Measurements from ENCODE around the gene CES1. TPM values are rescaled to one million over a fixed set of nuclear protein-coding genes. Genes with fewer than 3 reads are reported as not detected.
"Not testable (repeated sequence)": the region's sequence is repeated elsewhere in the genome, so short reads cannot be mapped to it uniquely, and the experiment has no call there.

The CES1 gene
- polyA plus RNA-seq, 1 donor, result 1.8 TPM

DNA sequence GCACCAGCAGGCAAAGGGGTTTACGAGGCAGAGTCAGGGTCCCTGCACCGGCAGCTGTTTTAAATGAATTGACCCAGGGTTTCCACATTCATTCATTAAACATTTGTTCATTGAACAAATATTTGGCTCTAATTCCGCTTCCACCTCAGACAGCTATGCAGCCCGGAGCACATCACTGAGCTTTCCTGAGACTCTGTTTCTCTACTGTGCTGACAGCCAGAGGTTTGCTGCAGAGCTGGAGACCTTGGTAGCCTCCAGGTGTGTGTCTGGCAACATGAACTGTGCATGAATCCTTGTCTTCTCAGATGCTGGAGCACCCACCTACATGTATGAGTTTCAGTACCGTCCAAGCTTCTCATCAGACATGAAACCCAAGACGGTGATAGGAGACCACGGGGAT is 42.7 kb downstream of the CES1 start:
- not testable (repeated sequence) for DNase-seq

DNA sequence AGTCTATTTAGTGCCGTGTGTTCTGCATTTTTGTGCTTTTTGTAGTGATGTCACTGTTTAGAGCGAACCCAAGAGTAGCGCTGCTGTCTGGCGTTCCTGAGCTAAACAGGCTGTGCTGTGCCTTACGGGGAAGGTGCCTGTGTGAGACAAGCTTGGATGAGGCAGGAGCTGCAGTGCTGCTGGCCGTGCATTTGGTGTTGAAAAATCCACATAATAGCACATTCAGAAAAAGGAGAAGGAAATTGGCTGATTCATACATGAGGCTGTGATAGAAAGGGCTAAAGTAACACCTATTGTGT is 50.2 kb downstream of the CES1 start:
- not testable (repeated sequence) for DNase-seq

DNA sequence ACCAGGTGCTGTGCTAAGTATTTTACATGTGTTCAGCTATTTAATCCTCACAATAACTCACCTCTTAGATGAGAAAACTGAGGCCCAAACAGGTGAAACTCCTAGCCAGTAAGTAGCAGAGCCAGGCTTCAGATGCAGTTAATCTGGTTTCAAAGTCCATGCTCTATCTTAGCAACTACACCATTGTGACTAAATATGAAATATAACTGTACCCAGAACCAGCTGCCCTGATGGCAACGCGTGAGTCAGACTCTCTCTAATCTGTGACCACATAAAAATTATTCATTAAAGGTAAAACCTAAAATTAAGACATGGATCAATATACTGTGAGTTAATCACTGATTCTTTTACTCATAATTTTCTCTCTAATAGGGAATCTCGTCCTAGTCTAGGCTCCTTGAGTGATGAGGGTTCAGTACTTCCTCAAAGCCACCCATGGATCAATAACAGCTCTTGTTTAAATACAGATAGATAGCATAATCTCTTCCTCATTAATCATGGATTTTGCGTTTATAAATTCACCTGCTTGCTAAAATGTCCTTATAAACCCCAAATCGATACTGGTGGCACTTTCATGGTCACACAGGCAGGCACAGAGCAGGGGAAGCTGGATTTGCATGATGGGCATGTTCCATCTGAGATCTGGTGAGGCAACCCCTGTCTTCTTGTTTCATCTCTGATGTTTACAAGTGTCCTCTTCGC is 50.7 kb downstream of the CES1 start:
- DNase-seq, result not testable (repeated sequence)

DNA sequence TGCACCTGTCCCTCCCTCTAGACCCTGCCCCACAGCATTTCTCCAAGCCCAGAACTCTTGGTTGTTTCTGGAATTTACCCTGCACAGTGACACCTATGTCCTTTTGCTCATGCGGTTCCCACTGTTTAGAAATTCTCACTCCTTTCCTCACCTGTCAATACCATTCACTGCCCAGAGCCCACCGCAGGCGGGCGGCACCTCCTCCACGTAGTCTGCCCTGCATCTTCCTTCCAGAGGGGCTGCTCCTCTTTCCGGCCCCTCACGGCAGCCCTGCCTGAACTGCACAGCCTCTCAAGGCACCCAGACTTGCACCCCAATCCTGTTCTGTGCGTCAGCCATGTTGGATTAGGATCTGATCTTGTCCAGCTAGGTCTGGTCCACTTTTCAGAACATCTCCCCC is 51.4 kb downstream of the CES1 start:
- not testable (repeated sequence) for DNase-seq

DNA sequence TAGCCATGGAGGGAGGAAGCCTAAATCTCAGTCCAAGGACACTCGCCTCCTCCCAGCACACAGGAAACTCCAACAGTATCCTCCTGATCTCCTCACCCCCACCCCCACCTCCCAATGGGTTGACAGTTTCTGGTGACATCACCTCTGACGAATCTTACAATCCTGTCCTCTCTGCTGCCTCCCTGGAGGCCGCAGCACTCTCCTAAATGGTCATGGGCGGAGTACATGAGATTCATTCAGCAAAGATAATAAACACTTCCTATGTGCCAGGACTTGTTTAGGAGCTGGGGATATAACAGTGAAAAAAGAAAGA is 52.8 kb downstream of the CES1 start:
- DNase-seq, result not testable (repeated sequence)

DNA sequence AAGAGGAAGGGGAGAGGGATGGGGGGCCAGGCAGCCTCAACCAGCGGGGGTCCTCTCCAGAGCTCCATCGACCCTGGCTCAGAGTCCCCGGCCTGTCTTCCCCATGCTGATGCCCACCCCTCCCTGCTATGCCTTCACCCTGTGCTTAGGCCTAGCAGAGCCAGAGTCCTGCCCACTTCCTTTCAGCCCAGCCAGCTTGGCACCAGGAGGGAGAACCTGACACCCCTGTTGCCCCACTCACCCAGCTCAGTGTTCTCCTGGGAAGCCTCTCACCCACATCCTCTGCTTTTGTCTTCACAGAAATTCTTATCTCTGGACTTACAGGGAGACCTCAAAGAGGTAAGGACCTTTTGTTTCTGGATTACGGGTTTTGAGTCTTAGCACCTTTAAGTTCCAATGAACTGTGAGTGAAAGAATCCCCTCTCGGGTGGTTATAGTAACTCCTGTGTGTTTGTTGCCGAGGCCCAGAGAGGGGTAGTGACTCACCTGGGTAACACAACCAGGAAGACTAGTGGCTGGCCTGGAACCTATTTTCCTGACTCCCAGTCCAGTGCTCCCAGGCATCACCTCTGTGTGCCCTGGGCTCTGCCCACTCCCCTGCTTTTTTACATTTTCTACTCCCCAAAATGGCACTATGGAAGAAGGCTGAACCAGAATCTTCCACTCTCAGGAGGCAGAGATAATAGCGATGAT is 53.3 kb downstream of the CES1 start:
- DNase-seq, result no peak

DNA sequence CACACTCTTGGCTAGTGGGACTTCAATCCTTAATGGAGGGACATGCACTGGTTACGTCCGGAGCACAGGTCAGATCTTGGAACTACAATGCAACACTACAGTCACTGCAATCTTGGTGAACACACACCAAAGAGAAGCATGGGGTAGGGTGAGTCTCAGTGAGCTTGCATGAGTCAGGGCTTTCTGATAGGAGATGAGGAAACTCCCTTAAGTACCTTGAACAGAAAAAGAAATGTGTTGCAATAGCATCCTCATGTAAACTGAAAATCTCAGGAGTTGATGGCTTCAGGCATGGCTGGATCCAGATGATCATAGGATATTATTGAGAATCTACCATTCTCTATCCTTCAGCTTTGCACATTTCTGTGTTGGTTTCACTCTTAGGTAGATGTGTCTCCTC is 54.1 kb downstream of the CES1 start:
- DNase-seq, result no peak

DNA sequence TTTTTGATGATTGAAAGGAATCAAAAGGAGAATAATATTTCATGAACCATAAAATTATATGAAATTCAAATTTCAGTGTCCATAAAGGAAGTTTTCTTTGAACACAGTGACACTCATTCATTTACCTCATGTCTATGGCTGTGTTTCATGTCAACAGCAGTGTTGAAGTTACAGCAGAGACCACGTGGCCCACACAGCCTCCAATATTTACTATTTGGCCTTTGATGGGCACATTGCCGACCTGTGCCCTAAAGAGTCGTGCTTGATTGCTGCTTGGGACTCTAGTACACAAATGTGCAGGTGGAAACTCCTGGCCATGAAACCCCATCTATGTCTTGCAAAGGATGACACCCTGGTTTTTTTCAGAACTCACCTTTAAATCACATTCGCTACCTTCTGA is 57.0 kb downstream of the CES1 start:
- DNase-seq, result no peak

DNA sequence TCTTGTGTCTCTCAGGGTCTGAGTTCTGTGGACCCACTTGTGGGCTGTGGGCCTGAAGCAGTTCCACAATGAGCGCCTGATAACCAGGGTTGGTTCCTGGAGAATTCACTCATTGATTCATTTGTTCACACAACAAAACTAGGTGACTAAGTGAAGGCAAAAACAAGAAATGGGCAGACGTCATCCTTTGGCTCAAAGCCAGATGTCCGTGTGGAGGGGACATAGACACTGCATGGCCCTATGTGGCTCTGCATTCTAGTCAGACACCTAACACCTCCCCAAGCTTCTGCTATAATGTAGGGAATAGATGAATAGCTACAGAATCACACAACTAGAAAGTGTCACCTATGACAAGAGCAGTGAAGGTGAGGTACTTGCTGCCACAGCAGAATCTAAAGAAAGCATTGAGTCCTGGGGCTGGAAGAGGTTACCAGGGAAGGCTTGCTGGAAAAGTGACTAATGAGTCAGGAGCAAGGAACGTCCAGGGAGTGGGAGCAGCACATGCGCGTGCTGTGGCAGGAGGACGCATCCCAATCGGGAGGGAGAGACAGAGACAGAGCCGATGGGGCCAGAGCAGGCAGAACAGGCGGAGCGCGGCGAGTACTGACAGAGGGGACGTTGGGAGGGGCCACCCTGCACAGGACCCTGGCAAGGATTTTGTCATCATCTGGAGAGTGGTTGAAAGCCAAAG is 58.9 kb downstream of the CES1 start:
- no peak for DNase-seq

DNA sequence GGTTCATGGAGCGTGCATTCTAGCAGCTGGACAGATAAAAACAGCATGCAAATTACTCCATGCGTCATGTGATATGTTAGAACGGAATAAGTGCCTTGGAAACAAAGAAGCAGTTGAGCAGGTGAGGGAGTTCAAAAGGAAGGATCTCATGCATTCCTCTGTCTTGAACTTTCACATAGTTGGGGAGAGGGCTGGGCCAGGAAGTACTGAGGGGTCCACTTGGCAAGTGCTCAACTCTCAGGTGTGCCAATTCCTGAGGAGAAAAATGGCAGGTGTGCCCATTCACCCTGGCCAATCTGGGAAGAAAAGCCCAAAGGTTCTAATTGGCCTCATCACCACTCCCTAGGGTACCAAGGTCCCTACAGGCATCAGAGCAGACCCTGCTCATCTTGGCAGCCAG is 67.7 kb downstream of the CES1 start:
- no peak for DNase-seq

DNA sequence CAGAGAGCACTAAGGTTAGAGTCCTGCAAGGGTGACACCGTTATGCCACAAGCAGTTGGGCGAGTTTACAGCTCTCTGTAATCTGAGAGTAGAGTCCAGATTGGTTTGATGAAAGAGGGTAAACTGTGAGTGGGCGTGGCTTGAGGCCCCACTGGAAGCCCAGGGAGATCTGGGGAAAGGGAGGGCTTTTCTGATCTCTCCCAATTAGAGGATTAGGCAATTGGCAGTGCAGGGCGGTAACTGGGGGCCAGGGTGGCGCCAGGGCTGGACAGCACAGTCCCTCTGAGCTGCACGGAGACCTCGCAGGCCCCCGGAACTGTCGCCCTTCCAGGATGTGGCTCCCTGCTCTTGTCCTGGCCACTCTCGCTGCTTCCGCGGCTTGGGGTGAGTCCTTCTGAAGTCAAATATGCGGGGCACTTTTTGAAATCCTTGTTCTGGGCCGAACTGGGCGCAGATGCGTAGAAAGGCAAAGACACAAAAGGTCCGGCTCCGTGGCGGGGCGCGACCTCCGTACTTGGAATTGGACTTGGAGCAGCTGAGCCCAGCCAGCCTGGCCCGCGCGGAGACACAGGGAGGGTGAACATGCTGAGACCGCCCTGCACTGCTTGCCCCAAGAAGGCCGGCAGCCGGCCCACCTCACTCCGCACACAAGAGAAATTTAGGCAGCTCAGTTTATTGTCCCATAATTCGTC is 72.4 kb downstream of the CES1 start:
- no peak for DNase-seq

DNA sequence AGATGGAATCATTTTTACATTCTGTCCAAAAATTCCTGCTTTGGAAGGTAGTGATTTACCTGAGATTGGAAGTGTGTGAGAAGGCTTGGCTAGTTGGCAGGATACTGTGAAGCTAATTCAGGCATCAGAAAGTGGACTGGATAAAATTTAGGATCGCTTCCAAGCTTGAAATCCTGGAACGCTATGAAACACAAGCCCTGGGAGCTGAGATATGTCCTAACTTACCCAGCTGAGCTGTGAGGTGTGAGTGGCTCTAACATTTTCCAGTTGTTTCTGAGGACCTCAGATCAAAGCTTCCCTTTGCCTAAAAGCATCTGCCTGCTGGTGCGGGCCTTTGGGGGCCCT is 73.0 kb downstream of the CES1 start:
- not testable (repeated sequence) for DNase-seq

DNA sequence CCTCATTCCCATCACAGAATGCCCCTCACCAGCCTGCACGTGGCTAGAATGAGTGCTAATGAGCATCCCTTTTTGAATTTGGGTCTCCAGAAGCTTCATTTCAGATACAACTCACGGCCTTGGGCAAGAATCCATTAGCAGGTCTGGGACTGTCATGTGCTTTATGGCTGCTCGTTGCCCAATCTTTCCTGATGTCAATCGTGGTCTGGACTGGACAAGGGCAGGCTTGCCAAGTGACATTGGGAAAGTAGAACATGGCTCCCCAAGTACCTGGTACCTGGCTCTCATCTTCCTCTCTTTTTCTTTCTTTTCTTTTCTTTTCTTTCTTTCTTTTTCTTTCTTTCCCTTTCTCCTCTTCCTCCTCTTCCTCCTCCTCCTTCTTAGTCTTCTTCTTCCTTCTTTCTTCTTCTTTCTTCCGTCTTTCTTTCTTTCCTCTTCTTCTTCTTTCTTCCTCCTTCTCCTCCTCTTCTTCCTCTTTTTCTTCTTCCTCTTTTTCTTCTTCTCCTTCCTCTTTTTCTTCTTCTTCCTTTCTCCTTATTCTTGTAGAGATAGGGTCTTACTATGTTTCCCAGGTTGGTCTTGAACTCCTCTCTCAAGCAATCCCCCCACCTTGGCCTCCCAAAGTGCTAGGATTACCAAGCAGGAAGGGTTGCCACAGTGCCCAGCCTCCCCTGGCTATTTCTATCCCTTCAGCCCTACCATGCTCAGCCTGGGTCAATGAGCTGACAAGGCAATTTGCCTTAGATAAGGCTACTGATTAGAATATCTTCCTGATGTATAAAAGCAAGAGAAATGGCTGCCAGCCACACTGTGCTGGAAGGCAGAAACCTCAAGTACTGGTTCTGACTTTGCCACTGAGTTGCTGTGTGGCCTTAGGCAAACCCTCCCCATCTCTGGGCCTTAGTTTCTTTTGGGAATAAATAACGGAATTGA is 75.0 kb downstream of the CES1 start:
- not testable (repeated sequence) for DNase-seq

DNA sequence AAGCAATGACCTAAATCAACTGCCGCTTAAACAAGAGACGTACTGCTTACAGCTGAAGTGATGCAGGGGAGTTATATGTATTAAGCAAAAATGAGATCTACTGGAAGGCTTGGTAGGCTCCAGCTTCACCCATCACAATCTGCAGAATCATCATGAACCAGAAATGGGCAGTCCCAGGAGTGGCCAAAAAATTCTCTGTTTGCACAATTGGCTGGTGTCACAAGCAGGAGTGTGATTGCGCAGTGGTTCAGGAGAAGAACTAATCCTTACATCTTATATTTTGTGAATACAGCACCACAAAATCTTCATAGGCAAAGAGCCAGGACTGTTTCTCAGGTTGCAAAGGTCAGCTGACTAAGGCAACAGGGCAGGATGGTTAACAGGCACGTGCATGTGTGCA is 75.9 kb downstream of the CES1 start:
- no peak for DNase-seq

DNA sequence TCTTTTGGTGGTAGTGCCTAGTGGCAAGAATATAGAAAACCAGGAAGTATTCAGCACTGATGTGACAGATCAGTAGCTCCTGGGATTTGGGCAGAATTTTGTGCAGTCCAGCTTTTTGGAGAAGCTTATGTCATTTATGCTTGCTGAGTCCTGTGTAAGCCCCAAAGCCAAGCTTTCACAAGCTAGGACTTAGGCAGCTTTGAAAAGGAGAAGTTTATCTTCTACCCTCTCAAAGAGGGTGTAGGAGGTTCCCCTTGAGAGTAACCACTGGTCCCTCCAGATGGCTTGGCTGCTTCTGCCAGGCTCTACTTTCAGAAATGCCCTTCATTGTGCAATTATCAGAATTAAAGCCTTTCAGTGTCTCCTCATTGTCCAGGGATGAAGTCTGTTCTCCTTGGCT is 78.8 kb downstream of the CES1 start:
- no peak for DNase-seq

DNA sequence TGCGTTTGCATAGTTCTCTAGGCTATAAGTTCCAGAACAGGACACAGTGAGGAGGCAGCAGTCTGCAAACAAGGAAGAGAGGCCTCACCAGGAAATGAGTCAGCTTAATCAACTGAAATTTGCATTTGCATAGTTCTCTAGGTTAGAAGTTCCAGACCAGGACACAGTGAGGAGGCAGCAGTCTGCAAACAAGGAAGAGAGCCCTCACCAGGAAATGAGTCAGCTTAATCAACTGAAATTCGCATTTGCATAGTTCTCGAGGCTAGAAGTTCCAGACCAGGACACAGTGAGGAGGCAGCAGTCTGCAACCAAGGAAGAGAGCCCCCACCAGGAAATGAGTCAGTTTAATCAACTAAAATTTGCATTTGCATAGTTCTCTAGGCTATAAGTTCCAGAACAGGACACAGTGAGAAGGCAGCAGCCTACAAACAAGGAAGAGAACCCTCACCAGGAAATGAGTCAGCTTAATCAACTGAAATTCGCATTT is 79.7 kb downstream of the CES1 start:
- DNase-seq, result not testable (repeated sequence)

Other genes starting within 250 kb of the CES1 start
- 0.08 TPM for gene SLC6A2, start 177.1 kb downstream of the CES1 start, polyA plus RNA-seq (ENCODE audit: insufficient read length)
- gene CES5A, start 42.3 kb upstream of the CES1 start, polyA plus RNA-seq (ENCODE audit: insufficient read length), result not detected

Data from left kidney (tissue), 2 donors.